DMS153 treated with DMSO at 0.1 percent for 48 hours (cell line): ENCODE data around the gene SP8.
"Not testable (repeated sequence)": the region's sequence is repeated elsewhere in the genome, so short reads cannot be mapped to it uniquely, and the experiment has no call there.

Experiments used
- DNase-seq: peaks from one replicate; lab custom pipeline; 2025; ENCODE audit not compliant: unreplicated experiment; lab: John Stamatoyannopoulos, UW

Gene SP8

DNA sequence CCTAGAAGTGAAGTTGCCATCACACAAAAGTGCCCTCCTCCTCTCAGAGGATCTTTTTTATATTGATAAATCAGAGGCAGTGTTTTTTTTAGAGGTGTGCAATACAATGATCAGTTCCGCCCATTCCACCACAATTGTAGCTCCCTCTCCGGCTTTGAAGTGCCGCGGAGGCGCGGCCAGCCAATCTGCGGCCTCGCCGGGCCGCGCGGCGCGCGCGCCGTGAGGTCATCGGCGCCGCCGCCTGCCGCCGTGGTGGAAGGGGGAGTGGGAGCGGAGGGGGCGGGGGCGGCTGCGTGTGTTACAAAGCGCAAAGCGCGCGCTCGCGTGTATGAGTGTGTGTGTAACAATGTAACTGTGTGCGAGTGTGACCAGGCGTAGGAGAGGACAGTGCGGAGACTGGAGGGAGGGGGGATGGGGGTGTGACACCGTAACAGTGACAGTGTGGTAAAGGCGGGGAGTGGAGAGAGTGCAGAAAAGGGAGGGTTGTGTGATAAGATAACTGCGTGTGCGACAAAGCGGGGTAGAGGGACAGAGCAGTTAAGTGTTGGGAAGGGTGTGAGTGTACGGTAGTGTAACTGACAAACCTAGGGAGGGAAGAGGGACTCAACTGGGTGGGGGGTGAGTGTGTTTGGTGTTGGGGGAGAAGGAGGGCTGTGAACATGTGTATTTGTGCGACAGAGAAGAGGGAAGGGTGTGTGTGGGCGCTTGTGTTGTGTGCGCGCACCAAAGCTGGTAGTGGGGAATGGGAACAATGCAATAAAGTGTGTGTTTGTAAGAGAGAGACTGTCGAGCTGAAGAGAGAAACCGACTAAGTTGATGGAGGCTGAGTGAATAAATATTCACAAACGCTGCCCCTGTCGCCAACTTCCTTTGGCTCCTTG, at the start of gene SP8:
TSS of gene SP8 (minus strand) at position 108 of the 881 bp plus-strand sequence. CDS start at position 20, 88 bp downstream.
- DNase-seq: peak; percentile 94

DNA sequence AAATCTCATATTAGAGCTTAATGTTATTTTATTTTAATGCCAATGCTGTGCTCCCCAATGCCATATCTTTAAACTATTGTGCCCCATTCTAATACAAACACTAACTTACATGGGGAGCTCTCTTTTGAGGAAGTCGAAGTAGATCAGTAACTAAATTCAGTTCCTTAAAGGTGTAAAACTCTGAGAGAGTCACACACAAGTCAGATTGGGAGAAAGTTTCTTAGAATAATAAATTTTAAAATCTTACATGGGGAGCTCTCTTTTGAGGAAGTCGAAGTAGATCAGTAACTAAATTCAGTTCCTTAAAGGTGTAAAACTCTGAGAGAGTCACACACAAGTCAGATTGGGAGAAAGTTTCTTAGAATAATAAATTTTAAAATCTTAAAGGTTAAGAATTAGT, 49.7 kb upstream of the SP8 start:
- DNase-seq: not testable (repeated sequence)

DNA sequence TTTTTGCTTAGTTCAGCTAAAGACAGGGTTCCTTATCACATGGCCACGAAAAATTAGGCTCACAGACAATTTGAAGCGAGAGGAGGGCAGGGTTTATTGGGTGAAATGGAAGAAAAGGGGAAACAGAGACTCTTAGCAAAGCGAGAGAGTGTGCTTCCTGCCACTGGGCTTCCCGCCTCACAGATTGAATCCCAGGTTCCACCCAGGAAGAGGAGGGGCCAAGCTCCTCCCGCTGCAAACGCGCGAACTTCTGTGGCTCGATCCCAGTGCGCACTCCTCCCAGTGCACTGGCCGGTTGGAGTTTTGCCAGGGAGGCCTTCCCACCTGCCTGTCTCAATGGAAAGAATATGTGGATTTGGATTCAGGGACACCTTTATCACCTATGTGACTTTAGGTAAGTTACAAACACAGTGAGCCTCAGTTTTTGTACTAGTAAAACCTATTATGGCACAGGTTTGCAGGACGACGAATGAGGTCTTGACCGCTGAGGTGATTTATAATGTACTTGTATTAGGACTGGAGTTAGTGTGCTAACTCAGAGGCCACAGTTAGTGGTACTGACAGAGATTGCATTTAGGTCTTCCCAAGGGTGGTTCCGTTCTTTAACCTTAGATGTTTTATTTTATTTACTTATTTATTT, 48.5 kb upstream of the SP8 start:
- DNase-seq: no peak

DNA sequence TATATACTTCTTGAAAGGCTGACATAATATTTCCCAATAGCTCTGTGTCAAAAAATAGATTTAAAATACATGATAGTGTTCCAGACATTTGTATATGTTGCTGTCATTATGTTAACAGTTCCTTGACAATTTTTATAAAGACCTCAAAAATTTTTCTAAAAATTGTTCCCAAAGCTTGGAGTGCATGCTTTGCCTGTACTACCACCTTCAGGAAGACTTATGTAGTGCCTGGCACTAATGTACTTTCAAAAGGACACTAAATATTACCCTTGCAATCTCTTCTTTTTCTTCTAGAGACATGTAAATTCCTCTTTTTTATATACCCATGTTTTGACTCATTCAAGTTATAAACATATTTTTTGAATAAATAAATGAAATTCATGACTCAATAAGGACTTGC, 48.0 kb upstream of the SP8 start:
- no peak for DNase-seq

DNA sequence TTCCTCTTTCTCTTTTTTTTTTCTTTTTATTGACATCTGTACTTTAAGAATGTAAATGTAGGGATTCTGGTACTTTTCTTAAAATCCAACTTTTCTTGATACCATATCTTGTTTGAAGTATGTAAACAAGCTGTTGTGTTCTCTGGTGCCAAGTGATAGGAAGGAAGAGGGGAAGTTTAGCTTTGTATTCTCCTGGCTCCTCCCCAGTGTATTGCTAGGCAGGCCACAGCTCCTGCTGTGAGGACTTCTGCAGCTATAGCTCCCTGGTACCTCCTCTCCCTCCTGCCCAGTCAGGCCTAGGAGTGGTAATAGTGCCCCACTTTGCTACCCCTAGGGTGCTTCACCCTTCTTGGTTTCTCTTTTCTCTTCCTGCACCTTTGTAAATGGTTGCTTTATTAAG, 45.3 kb upstream of the SP8 start:
- DNase-seq: no peak

DNA sequence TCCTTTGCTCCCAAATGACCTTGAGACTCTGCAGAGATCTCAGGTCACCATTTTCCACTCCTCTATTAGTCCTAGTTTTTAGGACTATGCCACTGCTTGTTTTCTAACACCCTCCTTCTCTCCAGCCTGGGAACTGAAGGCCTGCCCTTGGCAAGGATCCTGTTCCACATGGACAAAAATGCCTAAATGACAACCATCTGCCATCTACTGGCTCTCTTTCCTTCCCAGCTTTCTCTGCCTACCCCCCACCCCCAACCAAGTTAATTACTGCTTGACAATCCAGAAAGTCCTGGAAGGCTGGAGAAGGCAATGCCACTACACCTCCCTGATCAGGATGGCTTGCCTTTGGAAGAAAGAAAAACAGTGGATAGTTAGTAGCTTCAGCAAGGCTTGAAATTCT, 44.8 kb upstream of the SP8 start:
- DNase-seq: no peak

DNA sequence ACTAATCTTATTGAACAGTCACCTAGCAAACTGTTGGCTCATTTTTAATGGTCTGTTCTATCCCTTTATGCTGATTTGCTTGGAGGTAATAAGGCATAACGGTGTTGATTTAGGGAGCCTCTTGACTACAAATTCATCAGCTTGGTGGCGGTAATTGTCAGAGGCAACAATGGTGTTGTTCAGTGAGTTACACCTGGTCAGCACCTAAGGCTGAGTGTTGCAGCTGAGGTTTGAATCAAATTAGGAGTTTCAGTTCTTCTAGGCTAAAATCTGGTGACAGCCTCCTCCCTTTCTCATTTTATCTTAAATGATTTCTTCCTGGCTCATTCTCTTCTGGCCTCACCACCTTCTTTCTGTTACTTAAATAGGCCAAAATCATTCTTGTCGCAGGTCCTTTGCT, 42.3 kb upstream of the SP8 start:
- DNase-seq: peak; percentile 86

DNA sequence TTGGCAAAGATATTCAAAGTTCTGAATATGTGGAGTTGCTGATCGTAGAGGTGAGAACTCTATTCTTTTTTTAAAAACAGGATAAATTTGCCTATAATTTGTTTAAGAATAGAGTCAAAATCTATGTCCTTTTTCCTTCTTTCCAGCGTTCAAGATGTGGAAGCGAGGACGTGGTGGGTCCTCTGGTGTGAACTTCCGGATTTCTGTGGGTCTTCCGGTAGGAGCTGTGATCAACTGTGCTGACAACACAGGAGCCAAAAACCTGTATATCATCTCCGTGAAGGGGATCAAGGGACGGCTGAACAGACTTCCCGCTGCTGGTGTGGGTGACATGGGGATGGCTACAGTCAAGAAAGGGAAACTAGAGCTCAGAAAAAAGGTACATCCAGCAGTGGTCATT, 40.5 kb upstream of the SP8 start:
- no peak for DNase-seq

DNA sequence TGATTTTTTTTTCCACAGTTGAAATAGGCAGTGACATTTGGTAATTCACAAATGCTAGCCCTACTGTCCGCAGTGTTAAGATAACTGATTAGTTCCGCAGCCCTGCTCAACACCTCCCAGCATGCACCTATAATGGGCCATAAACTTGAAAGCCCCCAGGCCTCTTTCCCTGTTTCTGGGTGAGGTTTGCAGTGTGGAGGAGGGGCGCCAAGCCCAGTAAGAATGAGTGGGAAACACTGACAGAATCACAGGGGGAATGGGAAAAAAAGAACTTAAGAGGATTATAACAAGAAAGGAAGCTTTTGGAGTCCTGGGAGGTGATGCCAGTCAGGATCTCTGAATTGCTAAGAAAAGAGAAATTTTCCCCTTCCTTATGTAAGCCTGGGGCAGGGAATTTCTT, 39.6 kb upstream of the SP8 start:
- DNase-seq: no peak

DNA sequence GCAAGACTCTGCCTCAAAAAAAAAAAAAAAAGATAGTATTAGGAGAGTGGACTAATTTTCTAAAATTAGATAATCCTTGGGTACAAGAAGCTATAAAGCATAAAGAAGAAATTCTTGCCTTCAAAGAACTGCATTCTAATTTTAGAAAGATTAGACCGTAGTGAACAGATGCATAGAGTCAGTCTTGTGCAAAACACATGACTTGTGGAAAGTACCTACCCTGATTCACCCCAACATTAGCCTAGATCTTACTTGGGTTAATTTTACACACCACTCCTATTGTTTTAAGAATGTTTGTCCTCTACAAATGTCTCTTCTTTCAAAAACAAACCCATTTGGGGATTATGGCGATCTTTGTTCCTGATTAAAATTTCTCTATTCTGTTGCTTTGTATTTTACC, 38.9 kb upstream of the SP8 start:
- no peak for DNase-seq

DNA sequence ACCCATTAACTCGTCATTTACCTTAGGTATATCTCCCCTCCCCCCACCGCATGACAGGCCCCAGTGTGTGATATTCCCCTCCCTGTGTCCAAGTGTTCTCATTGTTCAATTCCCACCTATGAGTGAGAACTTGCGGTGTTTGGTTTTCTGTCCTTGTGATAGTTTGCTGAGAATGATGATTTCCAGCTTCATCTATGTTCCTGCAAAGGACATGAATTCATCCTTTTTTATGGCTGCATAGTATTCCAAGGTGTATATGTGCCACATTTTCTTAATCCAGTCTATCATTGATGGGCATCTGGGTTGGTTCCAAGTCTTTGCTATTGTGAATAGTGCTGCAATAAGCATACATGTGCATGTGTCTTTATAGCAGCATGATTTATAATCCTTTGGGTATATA, 34.7 kb upstream of the SP8 start:
- DNase-seq: not testable (repeated sequence)

DNA sequence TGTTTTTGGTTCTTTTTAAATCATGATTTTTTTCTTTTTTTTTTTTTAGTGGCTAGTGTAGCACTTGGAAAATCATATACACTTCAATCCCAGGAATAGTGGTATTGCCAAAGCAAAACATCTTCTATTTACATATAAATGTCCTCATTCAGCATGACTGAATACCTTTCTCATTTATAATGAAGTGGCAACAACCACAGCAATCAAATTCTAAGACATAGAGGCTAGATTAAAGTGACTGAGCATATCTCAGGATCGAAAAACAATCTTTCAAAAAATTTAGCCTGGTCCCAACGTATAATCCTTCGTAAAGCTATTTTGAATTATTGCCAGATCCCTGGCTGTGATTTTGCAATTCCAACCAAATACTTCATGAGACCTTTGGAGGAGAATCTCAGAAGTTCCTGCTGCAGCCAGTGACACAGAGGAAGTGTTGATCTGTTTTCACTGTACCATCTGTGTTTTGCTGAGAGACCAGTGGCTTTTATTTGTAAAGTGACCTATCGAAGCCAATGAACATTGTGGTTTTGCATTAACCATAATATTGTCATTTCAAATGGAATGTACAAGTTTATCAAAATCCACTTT, 29.8 kb upstream of the SP8 start:
- DNase-seq: no peak

DNA sequence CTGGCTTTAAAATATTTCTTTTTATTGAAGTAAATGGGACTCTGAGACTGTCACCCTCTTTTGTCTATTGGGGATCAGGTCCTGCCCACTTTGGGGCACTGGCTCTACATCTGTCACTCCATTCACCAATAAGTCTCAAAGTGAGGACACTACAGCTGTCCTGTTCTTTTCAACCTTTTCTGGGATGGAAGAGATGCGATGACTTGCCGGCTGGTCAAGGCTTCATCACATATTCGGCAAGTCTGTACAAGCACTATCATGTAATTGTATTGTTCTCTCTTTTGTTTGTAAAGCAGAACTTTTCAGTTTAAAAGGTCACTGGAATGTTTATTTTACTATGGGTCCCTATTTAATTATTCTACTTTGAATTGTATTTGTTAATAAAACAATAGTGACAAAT, 17.7 kb upstream of the SP8 start:
- DNase-seq: no peak

DNA sequence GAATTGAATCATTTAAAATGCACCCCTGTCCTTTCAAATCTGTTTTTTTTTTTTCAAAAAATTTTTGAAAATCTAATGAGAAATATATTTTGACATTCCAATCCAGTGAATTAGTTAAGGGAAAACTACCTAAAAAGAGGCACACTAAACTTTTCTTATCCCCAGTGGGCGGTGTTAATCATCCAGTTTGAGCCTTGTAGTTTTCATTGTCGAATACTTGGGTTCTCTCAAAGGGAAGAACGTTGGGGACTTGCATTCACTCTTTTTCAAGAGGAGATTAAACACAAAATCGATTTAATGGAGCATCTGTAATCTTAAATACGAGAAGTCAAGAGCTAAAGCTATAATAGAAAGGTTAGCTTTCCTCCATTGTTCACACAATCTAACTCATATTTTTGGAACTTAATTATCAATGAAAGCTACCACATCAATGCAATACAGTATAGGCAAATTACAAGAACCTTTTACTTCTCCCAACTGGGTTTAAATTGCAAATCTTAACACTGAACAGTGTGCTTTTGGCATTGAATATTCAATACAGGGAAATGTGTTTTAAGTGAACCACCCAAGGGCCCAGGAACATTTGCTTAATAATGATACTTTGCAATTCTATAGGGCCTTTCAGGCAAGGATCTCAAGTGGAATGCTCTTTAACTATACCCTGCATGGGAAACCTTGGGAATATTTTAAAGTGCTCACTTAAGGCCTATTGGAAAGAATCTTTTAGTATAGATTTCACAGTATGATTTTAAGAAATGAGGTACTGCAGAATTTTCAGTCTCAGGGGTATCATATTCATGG, 13.1 kb upstream of the SP8 start:
- DNase-seq: no peak

DNA sequence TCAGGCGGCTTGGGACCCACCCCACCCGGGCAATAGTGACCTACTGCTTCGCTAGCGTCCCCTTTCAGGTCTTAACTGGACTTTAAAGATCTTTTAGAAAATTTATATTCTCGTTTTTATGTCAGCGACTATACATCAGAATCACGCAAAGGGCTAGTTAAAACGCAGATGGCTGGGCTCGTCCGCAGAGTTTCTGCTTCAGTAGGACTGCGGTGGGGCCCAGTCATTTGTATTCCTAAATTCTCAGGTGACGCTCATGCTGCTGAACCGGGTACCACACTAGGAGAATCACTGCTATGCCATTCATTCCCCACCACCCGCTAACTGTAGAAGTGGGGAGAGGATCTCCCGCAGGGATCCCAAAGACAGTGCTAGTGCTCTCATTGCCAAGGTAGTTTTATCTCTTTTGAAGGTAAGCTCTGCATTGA, 12.0 kb upstream of the SP8 start:
- DNase-seq: peak; percentile 51

DNA sequence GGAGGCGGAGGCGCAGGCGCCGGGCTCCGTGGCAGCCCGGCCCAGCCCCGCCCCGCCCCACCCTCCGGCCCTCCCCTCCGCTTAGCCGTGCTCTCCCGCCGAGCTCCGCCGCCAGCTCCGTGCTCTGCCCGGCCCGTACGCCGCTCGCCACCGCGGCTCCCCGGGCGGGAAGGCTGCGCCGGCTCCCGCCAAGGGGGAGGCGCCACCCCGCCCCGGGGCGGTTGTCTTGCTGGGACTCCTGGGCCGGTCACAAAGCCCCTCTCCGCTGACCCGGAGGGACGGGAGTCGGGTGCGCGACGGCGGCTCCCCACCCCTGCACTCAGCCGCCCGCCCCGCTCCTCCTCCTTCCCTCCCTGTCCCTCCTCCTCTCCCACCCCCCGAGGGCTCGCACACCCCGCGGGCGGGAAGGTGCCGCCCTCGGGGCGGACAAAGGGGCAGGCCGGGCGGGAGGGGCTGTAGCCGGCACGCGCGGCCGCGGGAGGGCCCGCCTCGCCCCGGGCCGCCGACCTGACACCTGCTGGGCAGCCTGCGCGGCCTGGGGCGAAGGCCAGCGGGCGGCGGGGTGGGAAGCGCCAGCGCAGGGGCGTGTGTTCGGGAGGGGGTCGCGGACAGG, 11.5 kb upstream of the SP8 start:
- DNase-seq: peak; percentile 85

DNA sequence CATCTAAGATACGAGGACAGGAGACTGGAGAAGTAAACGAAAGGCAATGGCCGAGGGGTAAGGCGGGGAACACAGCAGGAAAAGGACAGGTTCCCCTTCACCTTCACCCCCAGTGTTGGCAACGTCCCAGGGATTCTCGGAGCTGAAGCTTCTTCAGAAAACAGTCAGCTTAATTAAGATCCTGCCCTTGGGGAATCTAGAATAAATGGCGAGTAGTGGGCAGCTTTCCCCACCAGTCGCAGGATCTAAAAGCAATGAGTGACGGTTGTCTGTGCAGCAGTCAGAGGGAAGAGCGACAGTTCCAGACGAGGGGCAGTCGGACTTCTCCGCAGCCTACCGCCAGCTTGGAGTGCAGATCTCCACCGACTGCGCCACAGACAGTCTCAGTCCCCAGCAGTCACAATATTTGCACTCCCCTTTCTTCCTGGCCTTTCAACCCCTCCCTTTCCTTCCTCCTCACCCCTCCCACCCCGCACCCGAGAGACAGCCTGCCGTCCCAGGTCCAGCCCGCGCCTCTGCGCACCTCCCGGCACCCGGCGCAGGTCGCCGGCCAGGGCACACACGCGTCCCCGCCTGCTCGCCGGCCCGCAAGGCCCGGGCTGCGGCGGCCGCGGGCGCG, 10.9 kb upstream of the SP8 start:
- peak; percentile 71 for DNase-seq

DNA sequence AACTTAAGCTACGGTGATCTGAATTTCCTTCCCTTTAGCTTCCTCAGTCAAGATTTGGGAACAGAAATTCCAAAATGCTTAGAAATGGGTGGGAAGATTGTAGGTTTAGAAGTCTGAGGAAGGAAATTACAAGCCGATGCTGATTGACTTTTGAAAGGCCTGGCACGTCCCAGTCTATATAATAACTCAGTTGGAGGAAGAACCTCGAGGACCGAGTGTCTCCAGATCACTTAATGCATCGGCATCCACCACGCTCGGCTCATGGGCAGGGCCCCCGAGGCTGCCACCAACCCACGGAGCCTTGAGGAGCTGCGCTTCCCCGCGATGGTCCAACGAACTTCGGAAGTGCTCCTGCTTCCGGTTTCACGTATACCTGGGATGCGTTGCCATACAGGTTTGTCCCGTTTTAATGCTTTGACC, 10.4 kb upstream of the SP8 start:
- no peak for DNase-seq

DNA sequence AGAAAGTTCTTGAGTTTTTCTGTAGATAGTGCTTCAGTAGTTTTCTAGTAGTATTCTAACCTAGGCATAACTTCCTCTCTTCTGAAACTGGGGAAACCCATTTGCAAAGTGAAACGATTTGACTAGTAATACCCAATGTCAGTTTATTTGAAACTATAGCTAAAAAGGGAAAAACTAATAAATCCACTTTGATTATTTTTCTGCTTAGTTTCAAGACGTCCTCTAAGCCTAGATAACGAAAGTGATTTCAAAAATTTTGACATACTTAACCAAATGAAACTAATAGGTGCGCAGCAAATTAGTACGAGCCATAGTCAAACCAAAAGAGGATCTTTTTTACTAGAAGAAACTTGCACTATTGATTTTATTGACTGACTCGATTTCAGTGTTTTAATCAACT, 9.8 kb upstream of the SP8 start:
- DNase-seq: no peak

DNA sequence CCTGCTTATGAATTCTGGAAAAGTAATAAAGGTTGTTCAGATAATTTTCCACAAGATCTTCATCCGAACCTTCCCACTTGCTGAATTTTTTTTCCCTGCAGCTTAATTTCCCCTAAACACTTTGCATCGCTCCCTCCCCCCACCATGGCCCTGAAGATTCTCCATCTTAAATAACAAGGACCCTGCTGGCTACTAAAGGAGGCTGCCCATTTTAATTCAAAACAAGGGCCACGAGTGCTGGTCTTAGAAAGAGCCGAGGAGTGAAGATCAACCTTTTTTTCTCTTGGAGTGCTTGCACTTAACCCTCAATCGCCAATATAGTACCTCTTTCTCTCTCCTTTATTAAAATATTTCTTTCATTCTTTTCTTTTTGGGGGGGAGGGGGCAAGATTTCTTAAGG, 9.2 kb upstream of the SP8 start:
- no peak for DNase-seq
